T-cell (primary cell): ENCODE measurements around the gene PDCL2. TPM values are rescaled to one million over a fixed set of nuclear protein-coding genes. Genes with fewer than 3 reads are reported as not detected.
A peak's percentile ranks its signal among the peaks of the same experiment; 100 is the strongest.

Experiments
- ATAC-seq, 4 experiments: fragments of 200-7000 bp in 3 of 4; fragments of 150-1000 bp in 1 of 4; cut with Tn5 transposase; replicated peaks in 1 of 4; 1 replicate in 3 of 4; 2 replicates in 1 of 4; pipeline ENCODE4 v1.10.0; 2021; ENCODE audit warnings: moderate library complexity in 3 of 4, mild to moderate bottlenecking in 2 of 4, moderate number of reproducible peaks in 1 of 4
- CTCF ChIA-PET, 2 donors: fragments of 300-600 bp; sonication (Branson Sonifier 250); formaldehyde crosslinking; loops; one replicate each; lab custom pipeline; 2022; ENCODE audit warnings: antibody characterized with exemption in 2 of 2; lab: Charles Lee
- POLR2A ChIA-PET, 2 donors: fragments of 300-600 bp; sonication (Branson Sonifier 250); formaldehyde crosslinking; loops; one replicate each; lab custom pipeline; 2022; ENCODE audit warnings: antibody characterized with exemption in 2 of 2; lab: Charles Lee
- DNase-seq, 35 experiments: peaks; one replicate each; pipeline versions ENCODE4 v3.0.0 to v3.0.0-alpha.2; 2013 to 2023
- H3K27ac ChIP-seq: one replicate; pipeline ENCODE4 v1.5.1; 2013; ENCODE audit warnings: low read length
- H3K27me3 ChIP-seq, 2 experiments: replicated peaks in 1 of 2; 1 replicate in 1 of 2; 2 replicates in 1 of 2; pipeline versions ENCODE4 v1.6.1 to v1.7.0; 2013; ENCODE audit warnings: low read length in 1 of 2, mixed read lengths in 1 of 2; ENCODE audit not compliant: control insufficient read depth in 2 of 2, insufficient read depth in 2 of 2; ENCODE audit errors: extremely low read depth in 1 of 2
- H3K36me3 ChIP-seq, 2 donors: 1 replicate in 1 of 2; 2 replicates in 1 of 2; pipeline versions ENCODE4 v1.6.1 to v1.7.0; 2013; ENCODE audit warnings: low read length in 1 of 2; ENCODE audit not compliant: control insufficient read depth in 2 of 2, insufficient read depth in 1 of 2; ENCODE audit errors: extremely low read depth in 1 of 2
- H3K4me1 ChIP-seq, 2 experiments: 1 replicate in 1 of 2; 2 replicates in 1 of 2; pipeline versions ENCODE4 v1.6.1 to v1.7.0; 2013; ENCODE audit warnings: low read length in 2 of 2, mixed read lengths in 1 of 2; ENCODE audit not compliant: insufficient read depth in 2 of 2, control insufficient read depth in 1 of 2; ENCODE audit errors: extremely low read depth in 1 of 2
- H3K4me3 ChIP-seq, 2 donors: 1 replicate in 1 of 2; 2 replicates in 1 of 2; pipeline versions ENCODE4 v1.5.1 to v1.7.0; 2013; ENCODE audit warnings: mild to moderate bottlenecking in 2 of 2, low read length in 1 of 2, moderate library complexity in 1 of 2; ENCODE audit not compliant: control insufficient read depth in 1 of 2; ENCODE audit errors: extremely low read depth in 1 of 2
- H3K9me3 ChIP-seq: 2 replicates; pipeline ENCODE4 v1.7.0; 2013
- H3K27ac Mint-ChIP-seq, 2 donors: one replicate each; pipeline ENCODE4 v1.8.0; 2020 to 2021; ENCODE audit warnings: mild to moderate bottlenecking in 2 of 2, mixed read lengths in 2 of 2
- H3K27me3 Mint-ChIP-seq, 2 donors: one replicate each; pipeline ENCODE4 v1.8.0; 2021 to 2022; ENCODE audit warnings: mixed read lengths in 2 of 2
- H3K36me3 Mint-ChIP-seq: one replicate; pipeline ENCODE4 v1.8.0; 2021; ENCODE audit warnings: mixed read lengths
- H3K4me1 Mint-ChIP-seq, 3 donors: one replicate each; pipeline ENCODE4 v1.8.0; 2020 to 2022; ENCODE audit warnings: mixed read lengths in 3 of 3, mild to moderate bottlenecking in 1 of 3
- H3K4me3 Mint-ChIP-seq, 3 donors: one replicate each; pipeline ENCODE4 v1.8.0; 2020 to 2022; ENCODE audit warnings: mild to moderate bottlenecking in 3 of 3, mixed read lengths in 3 of 3, moderate library complexity in 3 of 3
- H3K9me3 Mint-ChIP-seq, 3 donors: one replicate each; pipeline ENCODE4 v1.8.0; 2020 to 2022; ENCODE audit warnings: mixed read lengths in 3 of 3
- WGBS: methylation state at CpG from one replicate; pipeline ENCODE4 v1.1.5; 2013; ENCODE audit warnings: missing lambda C conversion rate; ENCODE audit not compliant: insufficient coverage; 5-methylcytosine and 5-hydroxymethylcytosine counted together
- total RNA-seq, 35 experiments: library from RNA in 6 of 35; stranded (reverse) in 6 of 35; fragments of 120-200 nt in 1 of 35; gene quantifications; one replicate each; pipeline versions ENCODE4 v1.2.1 to v1.2.4 and lab custom pipeline; 2013 to 2026

Gene PDCL2
- total RNA-seq, 5 donors from 2014 or later (not counting 1 experiment from before 2014, with no cell fraction given), result not detected

- Mint-ChIP-seq H3K4me3 (no peak overlapping the region), H3K4me1 (peaks cover 33 to 63% (median 52%) of the 10 kb centered on the region in 3 donors), H3K9me3 (no peaks in the 10 kb centered on the region), H3K27me3 (no peaks in the 10 kb centered on the region), H3K27ac (peak overlapping the region; percentile 72), H3K36me3 (no peaks in the 10 kb centered on the region)
- Histone ChIP-seq H3K27me3 (no peaks in the 10 kb centered on the region), H3K27ac (no peak overlapping the region), H3K4me3 (no peak overlapping the region), H3K4me1 (peaks cover 10 to 18% of the 10 kb centered on the region in 2 experiments), H3K9me3 (no peaks in the 10 kb centered on the region), H3K36me3 (no peaks in the 10 kb centered on the region)
- ATAC-seq, result no peak
- ChIA-PET CTCF (no interaction called here), POLR2A (interaction anchor here in 1 of 2 donors (0.7 kb wide), 1 partner anchor 777 kb away, joined by 5 read pairs; no protein-coding TSS in a partner anchor)
- peak in 1 of 35 experiments; percentile 23 for DNase-seq
These were observed 48.2 kb downstream of the PDCL2 start for GRCh38 chr4:55543858-55544257.

GRCh38 chr4:55540271-55540670 is 51.8 kb downstream of the PDCL2 start:
- no peak for ATAC-seq
- CTCF ChIA-PET, result interaction anchor here in 1 of 2 donors (0.5 kb wide), 1 partner anchor 229 kb away, joined by 3 read pairs; no protein-coding TSS in a partner anchor
- H3K27ac ChIP-seq, result no peak overlapping the region

GRCh38 chr4:55539658-55540057 is 52.4 kb downstream of the PDCL2 start:
- H3K9me3 ChIP-seq, result no peaks in the 10 kb centered on the region
- WGBS, result no CpG with 5 or more reads among the region's 2 CpGs
- CTCF ChIA-PET, result interaction anchor here in 1 of 2 donors (0.7 kb wide), 1 partner anchor 842 kb away, joined by 5 read pairs; no protein-coding TSS in a partner anchor
- H3K27me3 ChIP-seq, result no peaks in the 10 kb centered on the region
- no peak for ATAC-seq
- peaks cover 14% of the 10 kb centered on the region in 2 experiments for H3K4me1 ChIP-seq
- no peak overlapping the region for H3K4me3 ChIP-seq
- no peaks in the 10 kb centered on the region for H3K27me3 Mint-ChIP-seq
- H3K36me3 Mint-ChIP-seq, result no peaks in the 10 kb centered on the region
- no peaks in the 10 kb centered on the region for H3K36me3 ChIP-seq
- H3K4me1 Mint-ChIP-seq, result peaks cover 24 to 70% (median 51%) of the 10 kb centered on the region in 3 donors
- no peak for DNase-seq
- H3K27ac ChIP-seq, result no peak overlapping the region
- POLR2A ChIA-PET, result interaction anchor here in 1 of 2 donors (1.1 kb wide), 1 partner anchor 13 kb away, joined by 3 read pairs; no protein-coding TSS in a partner anchor
- peak overlapping the region in 1 of 2 donors; percentile 11 for H3K27ac Mint-ChIP-seq
- H3K9me3 Mint-ChIP-seq, result no peaks in the 10 kb centered on the region
- H3K4me3 Mint-ChIP-seq, result no peak overlapping the region

More at GRCh38 chr4:55540271-55540670, 51.8 kb downstream of the PDCL2 start:
- Histone ChIP-seq H3K4me3 (no peak overlapping the region), H3K27me3 (no peaks in the 10 kb centered on the region), H3K36me3 (no peaks in the 10 kb centered on the region), H3K4me1 (peaks cover 14 to 17% of the 10 kb centered on the region in 2 experiments), H3K9me3 (no peaks in the 10 kb centered on the region)
- H3K36me3 Mint-ChIP-seq, result no peaks in the 10 kb centered on the region
- POLR2A ChIA-PET, result interaction anchor here in 1 of 2 donors (0.6 to 1.1 kb wide), 2 partner anchors 14 to 131 kb away, joined by 3 to 4 read pairs; no protein-coding TSS in a partner anchor
- H3K4me1 Mint-ChIP-seq, result peaks cover 31 to 75% (median 57%) of the 10 kb centered on the region in 3 donors
- peak overlapping the region in 1 of 2 donors; percentile 35 for H3K27ac Mint-ChIP-seq
- no peaks in the 10 kb centered on the region for H3K27me3 Mint-ChIP-seq
- no CpG with 5 or more reads among the region's 3 CpGs for whole genome bisulfite sequencing
- H3K9me3 Mint-ChIP-seq, result no peaks in the 10 kb centered on the region
- DNase-seq, result no peak
- no peak overlapping the region for H3K4me3 Mint-ChIP-seq

GRCh38 chr4:55538531-55538930 is 53.5 kb downstream of the PDCL2 start:
- DNase-seq, result peak in 1 of 35 experiments; percentile 16
- H3K27ac ChIP-seq, result no peak overlapping the region
- no peaks in the 10 kb centered on the region for H3K36me3 ChIP-seq
- Mint-ChIP-seq H3K9me3 (peaks cover 0 to 8% (median 2%) of the 10 kb centered on the region in 3 donors), H3K27me3 (no peaks in the 10 kb centered on the region), H3K36me3 (peaks cover 7% of the 10 kb centered on the region), H3K4me3 (peak overlapping the region in 1 of 3 donors; percentile 36), H3K4me1 (peaks cover 17 to 64% (median 44%) of the 10 kb centered on the region in 3 donors), H3K27ac (peak overlapping the region; percentile 64 to 75)
- H3K4me3 ChIP-seq, result no peak overlapping the region
- no peaks in the 10 kb centered on the region for H3K9me3 ChIP-seq
- peak in 1 of 4 experiments; percentile 31 for ATAC-seq
- ChIA-PET CTCF (interaction anchor here in 1 of 2 donors (0.7 to 1.0 kb wide), 3 partner anchors 11 to 411 kb away, joined by 3 to 4 read pairs (median 3); partner anchors contain the start of gene CEP135), POLR2A (no interaction called here)
- peaks cover 14% of the 10 kb centered on the region in 2 experiments for H3K4me1 ChIP-seq
- no peaks in the 10 kb centered on the region for H3K27me3 ChIP-seq

- Mint-ChIP-seq H3K4me1 (peaks cover 25 to 49% (median 25%) of the 10 kb centered on the region in 3 donors), H3K9me3 (peaks cover 0 to 22% (median 12%) of the 10 kb centered on the region in 3 donors), H3K27me3 (no peaks in the 10 kb centered on the region), H3K27ac (no peak overlapping the region), H3K4me3 (no peak overlapping the region), H3K36me3 (peaks cover 34% of the 10 kb centered on the region)
- CTCF ChIA-PET, result interaction anchor here in 1 of 2 donors (0.7 kb wide), 1 partner anchor 189 kb away, joined by 3 read pairs; no protein-coding TSS in a partner anchor
- no peak for ATAC-seq
- H3K27ac ChIP-seq, result no peak overlapping the region
- H3K27me3 ChIP-seq, result no peaks in the 10 kb centered on the region
- no peak overlapping the region for H3K4me3 ChIP-seq
- POLR2A ChIA-PET, result no interaction called here
- no peaks in the 10 kb centered on the region for H3K36me3 ChIP-seq
- H3K4me1 ChIP-seq, result peaks cover 11 to 13% of the 10 kb centered on the region in 2 experiments
- H3K9me3 ChIP-seq, result no peaks in the 10 kb centered on the region
- no peak for DNase-seq
These were observed 57.7 kb downstream of the PDCL2 start for GRCh38 chr4:55534306-55534705.

- peaks cover 34% of the 10 kb centered on the region for H3K36me3 Mint-ChIP-seq
- no peak overlapping the region for H3K27ac Mint-ChIP-seq
- Histone ChIP-seq H3K4me3 (no peak overlapping the region), H3K27ac (no peak overlapping the region), H3K27me3 (no peaks in the 10 kb centered on the region), H3K9me3 (no peaks in the 10 kb centered on the region), H3K4me1 (no peaks in the 10 kb centered on the region), H3K36me3 (no peaks in the 10 kb centered on the region)
- CTCF ChIA-PET, result interaction anchor here in 1 of 2 donors (0.7 kb wide), 1 partner anchor 1385 kb away, joined by 4 read pairs; no protein-coding TSS in a partner anchor
- no CpG with 5 or more reads among the region's 4 CpGs for WGBS
- no peak overlapping the region for H3K4me3 Mint-ChIP-seq
- H3K9me3 Mint-ChIP-seq, result peaks cover 0 to 22% (median 12%) of the 10 kb centered on the region in 3 donors
- no peak for ATAC-seq
- POLR2A ChIA-PET, result interaction anchor here in 1 of 2 donors (0.6 kb wide), 2 partner anchors 23 to 35 kb away, joined by 3 to 4 read pairs; no protein-coding TSS in a partner anchor
- DNase-seq, result no peak
- H3K4me1 Mint-ChIP-seq, result peaks cover 8 to 22% (median 14%) of the 10 kb centered on the region in 3 donors
- H3K27me3 Mint-ChIP-seq, result no peaks in the 10 kb centered on the region
These were observed 61.4 kb downstream of the PDCL2 start for GRCh38 chr4:55530691-55531090.
